K562 (cell line): ENCODE data around the gene TAF3. TPM values are rescaled to one million over a fixed set of nuclear protein-coding genes. Genes with fewer than 3 reads are reported as not detected.

Experiments used
- ATF6 ChIP-seq: sonication (generic); formaldehyde crosslinking; IDR thresholded peaks from 2 replicates; pipeline ENCODE4 v1.4.0; 2020; ENCODE audit warnings: mild to moderate bottlenecking, missing genetic modification reagents
- C11orf30 ChIP-seq: fragments of 450-650 bp; IDR thresholded peaks from 2 replicates; pipeline ENCODE4 v1.6.1; 2016; ENCODE audit warnings: low read depth, mild to moderate bottlenecking
- CHAMP1 ChIP-seq: fragments of 450-650 bp; IDR thresholded peaks from 2 replicates; pipeline ENCODE4 v1.6.1; 2016; ENCODE audit warnings: mild to moderate bottlenecking
- E2F4 ChIP-seq: sonication (generic); formaldehyde crosslinking; IDR thresholded peaks from 2 replicates; pipeline ENCODE4 v1.8.0; 2022; ENCODE audit warnings: mild to moderate bottlenecking, low read depth, missing genetic modification reagents
- NELFE ChIP-seq: IDR thresholded peaks from 2 replicates; pipeline ENCODE4 v1.6.1; 2011; ENCODE audit warnings: mild to moderate bottlenecking; ENCODE audit not compliant: insufficient read depth, insufficient read length
- PCBP2 ChIP-seq: fragments of 200-400 bp; formaldehyde crosslinking; IDR thresholded peaks from 2 replicates; pipeline ENCODE4 v1.6.1; 2018; ENCODE audit warnings: low read length, low read depth, mild to moderate bottlenecking, moderate library complexity; ENCODE audit not compliant: poor library complexity, severe bottlenecking
- PHF21A ChIP-seq: fragments of 450-650 bp; IDR thresholded peaks from 2 replicates; pipeline ENCODE4 v1.6.1; 2017; ENCODE audit warnings: low read depth, borderline replicate concordance
- REST ChIP-seq, 2 experiments: fragments of 450-650 bp; formaldehyde crosslinking in 1 of 2; IDR thresholded peaks; 2 replicates each; pipeline versions ENCODE4 v1.4.0 to v1.6.1; 2014 to 2020; ENCODE audit warnings: mild to moderate bottlenecking in 2 of 2, borderline replicate concordance in 1 of 2, low read depth in 1 of 2
- RHOXF2B ChIP-seq: fragments of 250-450 bp; sonication (Bioruptor Pico); conservative IDR thresholded peaks from 2 replicates; pipeline ENCODE4 v1.5.1; 2021
- SIRT6 ChIP-seq: IDR thresholded peaks from one replicate; pipeline ENCODE4 v1.6.1; 2012; ENCODE audit warnings: low read depth, mild to moderate bottlenecking, control low read depth, inconsistent platforms, low read length, moderate library complexity
- SNRNP70 ChIP-seq: fragments of 200-400 bp; formaldehyde crosslinking; optimal IDR thresholded peaks from 2 replicates; pipeline ENCODE3; 2017; ENCODE audit warnings: low read depth, low read length
- ZZZ3 ChIP-seq: fragments of 450-650 bp; IDR thresholded peaks from 2 replicates; pipeline ENCODE4 v1.6.1; 2016; ENCODE audit warnings: antibody characterized with exemption, mild to moderate bottlenecking, moderate library complexity
- polyA plus RNA-seq, 8 experiments: library from polyadenylated mRNA; depleted of rRNA in 4 of 8; stranded (reverse) in 5 of 8; unstranded in 3 of 8; fragments of >200 nt; fragmentation: Nextera tagmentation in 2 of 8; fragmentation: Illumina TruSeq in 1 of 8; extraction: Ambion mirVana in 2 of 8; extraction: Trizol in 1 of 8; gene quantifications; 2 replicates each; pipeline versions ENCODE4 v1.2.1 to v1.2.3, GENCODE V29; 2011 to 2014; ENCODE audit warnings: inconsistent platforms in 1 of 8, missing spikeins in 1 of 8
- total RNA-seq, 7 experiments: library from RNA; depleted of rRNA in 6 of 7; stranded (reverse); fragments of >200 nt in 6 of 7; fragmentation: Illumina TruSeq in 2 of 7; extraction: Trizol in 2 of 7; gene quantifications; 2 replicates each; pipeline versions ENCODE4 v1.2.1 to v1.2.3, GENCODE V29; 2011 to 2021; ENCODE audit warnings: low replicate concordance in 1 of 7

The TAF3 gene
- total and polyA plus RNA-seq, 9 of the 15 experiments (the other 6 are each of a cell fraction or from before 2014, with no cell fraction given) = 1.5 to 9.9 (median 4.1) TPM

- peak; percentile 98 for TF ChIP-seq REST (IDR thresholded peaks at IDR 0.05; ENCODE audit: borderline replicate concordance)
- no peak; the same call in 1 of the 2 replicates for TF ChIP-seq REST (CRISPR knock-in tag; IDR thresholded peaks at IDR 0.05; ENCODE audit: low read depth)
- no peak for TF ChIP-seq RHOXF2B
- TF ChIP-seq NELFE = no peak
- TF ChIP-seq C11orf30 = peak; percentile 91
- no peak for TF ChIP-seq ATF6 (CRISPR knock-in tag)
- no peak for TF ChIP-seq E2F4 (CRISPR knock-in tag)
- TF ChIP-seq ZZZ3 = no peak
- no peak for TF ChIP-seq PCBP2
- no peak for TF ChIP-seq CHAMP1
- peak; percentile 92 for TF ChIP-seq PHF21A
- no peak for TF ChIP-seq SIRT6
- no peak for TF ChIP-seq SNRNP70
Measured at GRCh38 chr10:7818295-7819120, at the start of gene TAF3 (continued).
